Measurements from ENCODE around the gene PDSS2. TPM values are rescaled to one million over a fixed set of nuclear protein-coding genes. Genes with fewer than 3 reads are reported as not detected.

PDSS2 gene
- polyA plus RNA-seq, 1 donor from 2014 or later: 4.6 TPM

DNA sequence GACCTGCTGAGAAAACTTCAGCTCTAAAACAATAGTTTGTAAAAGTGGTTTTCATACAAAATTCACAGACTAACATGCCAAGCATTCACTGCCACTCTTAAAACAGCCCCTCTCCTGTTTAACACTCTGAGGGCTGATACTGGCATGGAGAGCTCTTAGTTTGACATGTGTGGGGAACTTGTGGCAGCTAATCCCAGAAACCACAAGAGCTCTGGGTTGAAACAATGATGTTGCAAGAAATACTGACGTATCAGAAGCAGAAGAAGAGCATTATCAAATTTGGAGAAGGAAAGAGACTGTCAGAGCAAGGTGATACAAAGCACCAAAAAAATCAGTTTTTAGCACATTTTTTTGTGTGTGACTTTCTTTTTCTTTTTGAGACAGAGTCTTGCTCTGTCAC lies 349.2 kb downstream of the PDSS2 start:
- Histone ChIP-seq H3K36me3 (ENCODE audit: insufficient read depth, low read length) (no peaks in the 10 kb centered on the region), H3K79me2 (replicated peaks; ENCODE audit: insufficient read depth, low read length) (peaks cover 30% of the 10 kb centered on the region), H3K4me3 (ENCODE audit: low read length) (no peak overlapping the region), H3K9me3 (ENCODE audit: low read length) (no peaks in the 10 kb centered on the region), H4K20me1 (ENCODE audit: insufficient read depth) (no peaks in the 10 kb centered on the region), H3K27me3 (ENCODE audit: insufficient read depth, low read depth, low read length) (no peaks in the 10 kb centered on the region), H3K27ac (ENCODE audit: low read length) (no peak overlapping the region), H2AFZ (ENCODE audit: low read depth, low read length) (no peak overlapping the region), H3K9me2 (ENCODE audit: insufficient read depth, low read length) (no peaks in the 10 kb centered on the region), H3K9ac (ENCODE audit: low read length) (no peak overlapping the region), H3K4me2 (ENCODE audit: low read length) (no peak overlapping the region), H3F3A (ENCODE audit: insufficient read depth, low read length, poor library complexity, severe bottlenecking) (no peaks in the 10 kb centered on the region)
- TF ChIP-seq SMC3 (conservative IDR thresholded peaks at IDR 0.05; ENCODE audit: poor library complexity) (no peak), POLR2AphosphoS5 (IDR thresholded peaks at IDR 0.05) (no peak), EZH2 (IDR thresholded peaks at IDR 0.05; ENCODE audit: borderline replicate concordance, insufficient read depth, low read length, poor library complexity, severe bottlenecking) (no peak), CTCF (IDR thresholded peaks at IDR 0.05; ENCODE audit: poor library complexity, severe bottlenecking) (no peak), RAD21 (conservative IDR thresholded peaks at IDR 0.05) (no peak), TAF1 (IDR thresholded peaks at IDR 0.05; ENCODE audit: low read depth) (no peak), MXI1 (conservative IDR thresholded peaks at IDR 0.05; ENCODE audit: poor library complexity, severe bottlenecking) (no peak), EP300 (conservative IDR thresholded peaks at IDR 0.05; ENCODE audit: poor library complexity, severe bottlenecking) (no peak)
- TF ChIP-seq, protein P1, sequence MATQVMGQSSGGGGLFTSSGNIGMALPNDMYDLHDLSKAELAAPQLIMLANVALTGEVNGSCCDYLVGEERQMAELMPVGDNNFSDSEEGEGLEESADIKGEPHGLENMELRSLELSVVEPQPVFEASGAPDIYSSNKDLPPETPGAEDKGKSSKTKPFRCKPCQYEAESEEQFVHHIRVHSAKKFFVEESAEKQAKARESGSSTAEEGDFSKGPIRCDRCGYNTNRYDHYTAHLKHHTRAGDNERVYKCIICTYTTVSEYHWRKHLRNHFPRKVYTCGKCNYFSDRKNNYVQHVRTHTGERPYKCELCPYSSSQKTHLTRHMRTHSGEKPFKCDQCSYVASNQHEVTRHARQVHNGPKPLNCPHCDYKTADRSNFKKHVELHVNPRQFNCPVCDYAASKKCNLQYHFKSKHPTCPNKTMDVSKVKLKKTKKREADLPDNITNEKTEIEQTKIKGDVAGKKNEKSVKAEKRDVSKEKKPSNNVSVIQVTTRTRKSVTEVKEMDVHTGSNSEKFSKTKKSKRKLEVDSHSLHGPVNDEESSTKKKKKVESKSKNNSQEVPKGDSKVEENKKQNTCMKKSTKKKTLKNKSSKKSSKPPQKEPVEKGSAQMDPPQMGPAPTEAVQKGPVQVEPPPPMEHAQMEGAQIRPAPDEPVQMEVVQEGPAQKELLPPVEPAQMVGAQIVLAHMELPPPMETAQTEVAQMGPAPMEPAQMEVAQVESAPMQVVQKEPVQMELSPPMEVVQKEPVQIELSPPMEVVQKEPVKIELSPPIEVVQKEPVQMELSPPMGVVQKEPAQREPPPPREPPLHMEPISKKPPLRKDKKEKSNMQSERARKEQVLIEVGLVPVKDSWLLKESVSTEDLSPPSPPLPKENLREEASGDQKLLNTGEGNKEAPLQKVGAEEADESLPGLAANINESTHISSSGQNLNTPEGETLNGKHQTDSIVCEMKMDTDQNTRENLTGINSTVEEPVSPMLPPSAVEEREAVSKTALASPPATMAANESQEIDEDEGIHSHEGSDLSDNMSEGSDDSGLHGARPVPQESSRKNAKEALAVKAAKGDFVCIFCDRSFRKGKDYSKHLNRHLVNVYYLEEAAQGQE (IDR thresholded peaks at IDR 0.05; ENCODE audit: borderline replicate concordance): no peak

DNA sequence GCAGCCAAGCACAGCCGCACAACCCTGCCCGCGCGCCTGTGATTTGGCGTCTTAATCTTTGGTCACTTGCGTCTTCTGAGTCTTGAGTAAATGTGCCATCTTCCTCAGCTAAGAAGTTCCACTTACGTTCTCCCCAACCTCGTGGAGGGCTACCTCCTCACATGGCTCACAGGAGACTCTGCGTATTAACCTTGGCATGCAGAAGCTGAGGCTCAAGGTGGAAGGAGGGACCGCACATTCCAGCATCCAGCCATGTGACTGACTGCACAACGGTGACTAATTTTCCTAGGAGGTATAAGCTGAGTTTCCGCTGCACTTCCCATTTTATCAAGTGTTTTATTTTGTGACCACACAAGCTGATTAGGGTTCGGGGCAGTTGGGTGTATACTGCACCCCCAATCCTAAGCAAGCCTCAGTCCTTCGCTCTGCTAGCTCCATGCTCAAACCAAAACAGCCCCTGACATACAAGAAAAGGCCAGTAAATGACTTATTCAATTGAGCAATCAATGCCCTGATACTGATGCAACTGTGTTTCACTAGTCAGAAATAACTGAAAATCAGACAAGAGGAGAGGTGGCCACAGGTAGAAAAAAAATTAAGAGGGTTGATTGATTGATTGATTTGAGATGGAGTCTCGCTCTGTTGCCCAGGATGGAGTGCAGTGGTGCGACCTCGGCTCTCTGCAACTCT lies 351.0 kb downstream of the PDSS2 start:
- H3K9me2 ChIP-seq (ENCODE audit: insufficient read depth, low read length): no peaks in the 10 kb centered on the region
- H4K20me1 ChIP-seq (ENCODE audit: insufficient read depth): no peaks in the 10 kb centered on the region
- no peak overlapping the region for H3K9ac ChIP-seq (ENCODE audit: low read length)
- H3K4me3 ChIP-seq (ENCODE audit: low read length): no peak overlapping the region
- TF ChIP-seq MXI1 (conservative IDR thresholded peaks at IDR 0.05; ENCODE audit: poor library complexity, severe bottlenecking) (no peak), POLR2AphosphoS5 (IDR thresholded peaks at IDR 0.05) (no peak), CTCF (IDR thresholded peaks at IDR 0.05; ENCODE audit: poor library complexity, severe bottlenecking) (no peak), RAD21 (conservative IDR thresholded peaks at IDR 0.05) (no peak), SMC3 (conservative IDR thresholded peaks at IDR 0.05; ENCODE audit: poor library complexity) (no peak), EP300 (conservative IDR thresholded peaks at IDR 0.05; ENCODE audit: poor library complexity, severe bottlenecking) (no peak), TAF1 (IDR thresholded peaks at IDR 0.05; ENCODE audit: low read depth) (no peak), EZH2 (IDR thresholded peaks at IDR 0.05; ENCODE audit: borderline replicate concordance, insufficient read depth, low read length, poor library complexity, severe bottlenecking) (no peak)
- TF ChIP-seq, protein P1 (IDR thresholded peaks at IDR 0.05; ENCODE audit: borderline replicate concordance): no peak
- H3K4me2 ChIP-seq (ENCODE audit: low read length): no peak overlapping the region
- no peak overlapping the region for H2AFZ ChIP-seq (ENCODE audit: low read depth, low read length)
- H3K79me2 ChIP-seq (replicated peaks; ENCODE audit: insufficient read depth, low read length): peaks cover 39% of the 10 kb centered on the region
- no peak overlapping the region for H3K27ac ChIP-seq (ENCODE audit: low read length)
- H3K36me3 ChIP-seq (ENCODE audit: insufficient read depth, low read length): no peaks in the 10 kb centered on the region
- H3K9me3 ChIP-seq (ENCODE audit: low read length): no peaks in the 10 kb centered on the region
- H3K27me3 ChIP-seq (ENCODE audit: insufficient read depth, low read depth, low read length): no peaks in the 10 kb centered on the region
- no peaks in the 10 kb centered on the region for H3F3A ChIP-seq (ENCODE audit: insufficient read depth, low read length, poor library complexity, severe bottlenecking)
